Measurements from ENCODE around the gene TSPO2.

The TSPO2 gene

DNA sequence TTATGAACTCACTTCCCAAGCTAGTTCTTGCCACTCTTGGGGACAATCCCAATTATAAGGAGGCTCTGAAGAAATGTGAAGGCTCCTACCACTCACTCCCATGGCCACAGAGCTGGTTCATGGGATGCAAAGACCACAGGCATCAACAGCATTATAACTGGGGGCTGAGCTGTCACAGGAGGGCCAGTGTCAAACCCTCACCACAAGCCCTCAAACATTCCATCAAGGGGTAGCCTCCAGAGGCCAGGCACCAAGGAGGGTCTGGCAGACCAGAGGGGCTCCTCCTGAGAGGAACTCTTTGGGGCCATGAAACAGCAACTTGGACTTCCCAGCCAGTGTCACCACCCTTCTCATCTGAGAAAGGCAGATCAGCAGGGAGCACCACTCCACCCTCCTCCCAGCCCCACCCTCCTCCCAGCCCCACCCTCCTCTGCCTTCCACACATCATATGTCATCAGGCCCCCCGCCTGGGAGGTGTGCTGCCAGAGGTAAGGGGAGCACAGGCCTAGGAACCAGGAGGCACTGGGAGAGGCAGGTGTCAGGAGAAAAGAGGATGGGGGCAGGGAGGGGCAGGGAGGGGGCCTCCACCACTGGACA is 1.2 kb upstream of the TSPO2 start:
- DNase-seq (ENCODE audit: low read depth in 2 of 2): no peak
- no peak overlapping the region for H3K4me3 ChIP-seq (replicated peaks in 1 of 2; ENCODE audit: low read depth in 2 of 2, low read length in 2 of 2)
- TF ChIP-seq, protein P1, sequence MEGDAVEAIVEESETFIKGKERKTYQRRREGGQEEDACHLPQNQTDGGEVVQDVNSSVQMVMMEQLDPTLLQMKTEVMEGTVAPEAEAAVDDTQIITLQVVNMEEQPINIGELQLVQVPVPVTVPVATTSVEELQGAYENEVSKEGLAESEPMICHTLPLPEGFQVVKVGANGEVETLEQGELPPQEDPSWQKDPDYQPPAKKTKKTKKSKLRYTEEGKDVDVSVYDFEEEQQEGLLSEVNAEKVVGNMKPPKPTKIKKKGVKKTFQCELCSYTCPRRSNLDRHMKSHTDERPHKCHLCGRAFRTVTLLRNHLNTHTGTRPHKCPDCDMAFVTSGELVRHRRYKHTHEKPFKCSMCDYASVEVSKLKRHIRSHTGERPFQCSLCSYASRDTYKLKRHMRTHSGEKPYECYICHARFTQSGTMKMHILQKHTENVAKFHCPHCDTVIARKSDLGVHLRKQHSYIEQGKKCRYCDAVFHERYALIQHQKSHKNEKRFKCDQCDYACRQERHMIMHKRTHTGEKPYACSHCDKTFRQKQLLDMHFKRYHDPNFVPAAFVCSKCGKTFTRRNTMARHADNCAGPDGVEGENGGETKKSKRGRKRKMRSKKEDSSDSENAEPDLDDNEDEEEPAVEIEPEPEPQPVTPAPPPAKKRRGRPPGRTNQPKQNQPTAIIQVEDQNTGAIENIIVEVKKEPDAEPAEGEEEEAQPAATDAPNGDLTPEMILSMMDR (IDR thresholded peaks at IDR 0.05; ENCODE audit: low read depth, low read length): no peak

GRCh38 chr6:41043151-41043550 is 884 bp downstream of the TSPO2 start:
- no peak for DNase-seq (ENCODE audit: low read depth in 2 of 2)
- TF ChIP-seq, protein P1 (IDR thresholded peaks at IDR 0.05; ENCODE audit: low read depth, low read length): no peak
- H3K4me3 ChIP-seq (replicated peaks in 1 of 2; ENCODE audit: low read depth in 2 of 2, low read length in 2 of 2): no peak overlapping the region

DNA sequence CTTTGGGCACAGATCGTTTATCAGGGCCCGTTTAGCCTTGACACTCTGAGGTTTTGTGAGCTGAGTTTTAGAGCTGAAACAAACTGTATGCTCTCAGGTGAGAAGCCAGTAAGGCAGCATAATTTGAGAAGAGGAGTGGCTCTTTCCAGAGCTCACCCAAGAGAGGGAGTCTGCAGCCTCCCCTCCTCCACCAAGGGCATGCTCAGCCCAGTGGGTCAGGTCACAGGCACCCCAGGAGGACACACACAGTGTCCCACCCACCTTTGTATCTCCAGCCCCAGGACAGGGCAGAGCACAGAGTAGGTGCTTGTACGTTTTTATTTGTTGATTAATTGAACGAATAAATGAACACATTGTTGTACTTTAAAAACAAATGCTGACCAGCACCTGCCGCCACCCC is 3.4 kb downstream of the TSPO2 start:
- TF ChIP-seq, protein P1 (IDR thresholded peaks at IDR 0.05; ENCODE audit: low read depth, low read length): no peak
- H3K4me3 ChIP-seq (replicated peaks in 1 of 2; ENCODE audit: low read depth in 2 of 2, low read length in 2 of 2): no peak overlapping the region

GRCh38 chr6:41046084-41046483 is 3.8 kb downstream of the TSPO2 start:
- TF ChIP-seq, protein P1 (IDR thresholded peaks at IDR 0.05; ENCODE audit: low read depth, low read length): no peak
- H3K4me3 ChIP-seq (replicated peaks in 1 of 2; ENCODE audit: low read depth in 2 of 2, low read length in 2 of 2): no peak overlapping the region
- no peak for DNase-seq (ENCODE audit: low read depth in 2 of 2)

More for the DNA sequence above, 3.4 kb downstream of the TSPO2 start:
- DNase-seq (ENCODE audit: low read depth in 2 of 2): no peak

GRCh38 chr6:41047306-41047705 is 5.0 kb downstream of the TSPO2 start:
- TF ChIP-seq, protein P1 (IDR thresholded peaks at IDR 0.05; ENCODE audit: low read depth, low read length): no peak
- H3K4me3 ChIP-seq (replicated peaks in 1 of 2; ENCODE audit: low read depth in 2 of 2, low read length in 2 of 2): no peak overlapping the region
- DNase-seq (ENCODE audit: low read depth in 2 of 2): no peak

- no peak for DNase-seq (ENCODE audit: low read depth in 2 of 2)
- no peak overlapping the region for H3K4me3 ChIP-seq (replicated peaks in 1 of 2; ENCODE audit: low read depth in 2 of 2, low read length in 2 of 2)
- TF ChIP-seq, protein P1 (IDR thresholded peaks at IDR 0.05; ENCODE audit: low read depth, low read length): no peak
These were observed 5.8 kb downstream of the TSPO2 start for GRCh38 chr6:41047745-41048732.

Data from cardiac fibroblast (primary cell).